ENCODE results near the gene LPP. TPM values are rescaled to one million over a fixed set of nuclear protein-coding genes. Genes with fewer than 3 reads are reported as not detected.

The LPP gene
- total RNA-seq, 2 experiments from 2014 or later = 13.4 to 16.5 TPM

DNA sequence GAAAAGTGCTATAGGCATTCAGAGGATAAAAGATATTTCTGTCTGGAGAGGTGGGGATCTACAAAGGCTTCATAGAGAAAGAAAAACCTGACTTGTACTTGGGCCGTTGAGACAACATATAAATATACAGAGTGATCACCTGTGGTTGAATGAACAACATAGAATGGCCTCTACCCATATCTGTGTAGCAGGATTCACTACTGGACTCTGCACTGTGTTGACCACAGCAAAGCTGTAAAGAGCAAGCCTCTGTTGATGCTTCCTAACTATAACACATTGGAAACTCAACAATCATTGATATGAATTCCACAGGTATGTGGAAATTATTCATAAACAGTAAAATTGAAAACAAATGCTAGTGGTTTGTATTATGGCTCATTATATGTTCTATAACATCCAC lies 19.1 kb upstream of the LPP start:
- ChIA-PET CTCF (no interaction called here), POLR2A (no interaction called here)

DNA sequence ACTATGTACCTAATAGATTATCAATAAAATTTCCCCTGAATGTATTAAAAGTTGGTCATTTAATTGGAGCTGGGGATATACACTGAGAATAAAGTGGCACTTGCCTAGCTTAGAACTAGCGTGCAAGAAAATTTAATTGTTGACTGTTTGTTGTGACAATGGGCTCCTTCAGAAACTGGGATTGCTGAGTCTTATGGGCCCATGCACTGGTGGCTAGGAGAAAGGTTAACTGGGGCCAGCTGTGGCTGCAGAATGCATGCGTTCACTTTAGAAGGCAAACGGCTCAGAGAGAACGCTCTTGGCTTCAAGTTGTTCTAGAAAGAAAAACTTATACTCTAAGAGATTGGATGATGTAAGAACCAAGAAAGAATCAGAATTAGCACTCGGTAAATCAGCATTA lies 18.7 kb upstream of the LPP start:
- ChIA-PET POLR2A (no interaction called here), CTCF (no interaction called here)

- POLR2A ChIA-PET = interaction anchor here (0.6 kb wide), 1 partner anchor 13 kb away, joined by 3 read pairs; no protein-coding TSS in a partner anchor
- CTCF ChIA-PET = no interaction called here
These were observed 16.9 kb upstream of the LPP start for GRCh38 chr3:188137051-188137450.

DNA sequence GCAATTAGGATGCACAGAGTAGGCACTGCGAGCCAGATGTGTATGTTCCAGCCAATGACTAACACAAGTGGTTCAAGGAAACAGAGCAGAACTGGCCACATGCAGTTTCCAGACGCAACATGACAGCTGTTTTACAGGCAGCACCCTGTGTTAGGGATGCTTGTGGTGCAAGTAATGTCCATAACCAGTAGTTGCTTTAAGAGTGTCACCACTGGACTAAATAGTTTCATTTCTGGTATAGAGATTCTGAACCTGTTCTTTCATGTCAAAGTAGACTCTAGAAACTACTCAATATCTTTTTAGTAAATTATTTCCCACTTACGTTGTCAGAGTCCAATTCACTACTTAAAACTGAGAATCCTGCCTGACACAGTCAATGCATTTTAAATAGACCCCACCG lies 14.5 kb upstream of the LPP start:
- POLR2A ChIA-PET = no interaction called here

DNA sequence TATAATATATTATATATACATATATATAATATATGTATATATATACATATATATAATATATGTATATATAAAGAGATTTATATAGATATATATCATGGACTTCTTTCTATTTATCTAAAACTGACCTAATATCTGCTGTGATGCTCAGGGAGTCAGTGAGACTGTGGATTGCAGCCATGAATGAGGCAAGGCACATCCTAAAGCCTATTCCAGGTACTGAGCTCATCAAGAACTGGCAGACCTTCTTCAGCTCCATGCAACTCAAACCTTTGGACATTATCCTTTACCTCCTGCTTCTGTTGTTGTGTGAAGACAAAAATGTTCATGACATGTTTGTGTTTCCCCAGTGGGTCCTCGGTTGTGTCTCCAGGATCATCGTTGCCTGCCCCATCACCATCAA lies 7.7 kb upstream of the LPP start:
- CTCF ChIA-PET = interaction anchor here (0.8 kb wide), 1 partner anchor 8 kb away, joined by 3 read pairs; no protein-coding TSS in a partner anchor

More for the DNA sequence above, 14.5 kb upstream of the LPP start:
- CTCF ChIA-PET = no interaction called here

GRCh38 chr3:188147782-188148181 lies 6.2 kb upstream of the LPP start:
- ChIA-PET POLR2A (no interaction called here), CTCF (no interaction called here)

More for the DNA sequence above, 7.7 kb upstream of the LPP start:
- POLR2A ChIA-PET = no interaction called here

DNA sequence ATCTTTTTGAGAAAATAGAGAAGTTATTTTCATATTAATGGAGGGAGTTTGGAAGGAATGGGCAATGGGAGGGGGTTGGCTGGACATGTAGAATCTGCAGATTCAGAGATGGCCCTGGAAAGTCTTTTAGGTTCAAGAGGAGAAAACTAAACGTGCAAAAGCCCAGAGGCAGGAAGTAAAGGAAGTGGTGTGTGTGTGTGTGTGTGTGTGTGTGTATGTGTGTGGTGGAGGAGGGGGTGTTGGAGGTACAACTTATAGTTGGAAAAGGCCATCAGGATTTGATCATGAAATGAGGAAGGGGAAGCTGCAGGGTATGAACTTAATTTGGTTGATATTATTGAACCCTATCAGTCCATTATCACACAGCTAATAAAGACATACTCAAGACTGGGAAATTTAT lies 5.6 kb upstream of the LPP start:
- POLR2A ChIA-PET = no interaction called here

GRCh38 chr3:188149587-188149986 lies 4.4 kb upstream of the LPP start:
- ChIA-PET POLR2A (no interaction called here), CTCF (interaction anchor here (0.7 kb wide), 1 partner anchor 82 kb away, joined by 3 read pairs; no protein-coding TSS in a partner anchor)

More for the DNA sequence above, 5.6 kb upstream of the LPP start:
- CTCF ChIA-PET = no interaction called here

- CTCF ChIA-PET = no interaction called here
- POLR2A ChIA-PET = interaction anchor here (0.6 kb wide), 1 partner anchor 154 kb away, joined by 3 read pairs; no protein-coding TSS in a partner anchor
These were observed 3.0 kb upstream of the LPP start for GRCh38 chr3:188150982-188151381.

- POLR2A ChIA-PET = no interaction called here
- CTCF ChIA-PET = no interaction called here
These were observed 2.5 kb upstream of the LPP start for GRCh38 chr3:188151438-188151837.

DNA sequence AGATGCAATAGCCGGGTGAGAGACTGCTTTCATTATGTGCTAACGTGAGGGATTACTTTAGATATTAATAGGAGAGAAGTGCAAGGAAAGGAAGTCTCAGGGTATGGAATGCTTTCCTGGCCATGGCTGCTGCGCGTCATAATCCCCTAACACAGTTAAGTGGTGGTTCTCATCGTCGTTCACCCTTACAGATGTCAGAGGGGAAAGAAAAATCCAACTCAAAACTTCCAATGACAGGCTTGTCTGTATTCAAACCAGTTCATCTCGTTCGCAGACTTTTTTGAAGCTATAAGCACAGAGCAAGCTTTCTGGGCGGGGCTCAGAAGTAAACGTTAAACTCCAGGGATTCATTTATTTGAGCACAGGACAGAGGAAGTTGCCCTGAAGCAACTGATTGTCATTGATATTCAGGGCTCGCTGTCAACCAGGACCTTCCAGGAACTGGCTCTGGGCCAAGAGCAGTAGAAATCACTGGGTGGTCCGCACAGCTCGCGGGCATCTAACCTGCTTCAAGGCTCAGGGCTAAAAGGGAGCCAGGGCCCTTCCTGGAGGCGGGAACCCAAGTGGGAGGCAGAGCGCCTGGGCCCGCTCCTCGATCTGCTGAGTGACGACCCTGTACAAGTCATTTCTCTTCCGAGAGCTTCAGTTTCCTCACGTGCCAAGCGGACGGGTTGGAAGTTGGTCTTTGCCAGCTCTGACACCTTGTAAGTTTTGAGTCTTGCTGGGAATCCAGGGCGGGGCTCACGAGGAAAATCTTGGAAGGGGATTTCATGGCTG lies 1.1 kb upstream of the LPP start:
- CTCF ChIA-PET = interaction anchor here (1.0 to 1.1 kb wide), 3 partner anchors 12 to 412 kb away, joined by 3 to 4 read pairs (median 4); no protein-coding TSS in a partner anchor
- POLR2A ChIA-PET = interaction anchor here (0.9 to 2.3 kb wide), 2 partner anchors 407 to 412 kb away, joined by 5 to 9 read pairs; partner anchors contain the start of gene BCL6

GRCh38 chr3:188153437-188154013 lies 432 bp upstream of the LPP start:
- CTCF ChIA-PET = interaction anchor here (1.0 to 1.1 kb wide), 3 partner anchors 13 to 413 kb away, joined by 3 to 4 read pairs (median 4); no protein-coding TSS in a partner anchor

DNA sequence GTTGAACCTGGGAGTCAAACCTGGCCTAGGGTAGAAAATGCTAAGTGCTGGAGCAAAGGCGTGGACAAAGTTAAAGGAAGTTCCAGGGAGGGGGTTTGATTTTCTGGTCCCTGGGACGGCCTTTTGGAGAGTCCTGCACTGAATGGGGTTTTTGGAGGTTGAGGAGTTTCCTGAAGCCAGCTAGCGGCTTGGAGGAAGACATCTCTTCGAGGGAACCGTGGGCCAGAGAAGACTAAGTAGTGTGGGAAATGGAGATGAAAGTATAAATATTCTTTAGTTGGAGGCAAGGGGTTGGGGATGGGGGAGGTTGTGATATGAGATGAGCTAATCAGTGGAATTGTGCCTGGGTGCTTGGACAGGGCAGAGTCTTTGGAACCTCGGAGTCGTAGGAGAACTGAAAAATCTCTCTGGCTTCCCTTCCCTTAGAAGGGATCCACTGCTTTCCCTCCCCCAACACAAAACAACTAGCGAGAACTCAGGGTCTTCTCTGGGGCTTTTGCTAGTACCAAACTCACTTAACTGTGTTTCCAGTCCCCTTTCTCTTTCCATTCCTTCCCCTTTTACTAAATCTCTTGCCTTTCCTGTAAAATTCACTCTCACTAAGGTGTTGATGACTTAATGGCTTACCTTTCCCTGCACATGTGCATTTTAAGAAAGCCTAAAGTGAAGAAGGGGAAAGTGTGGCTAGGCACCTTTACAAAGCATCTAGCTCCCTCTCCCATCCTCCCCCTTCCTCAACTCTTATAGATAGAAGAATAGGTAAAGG lies 1.0 kb downstream of the LPP start:
- CTCF ChIA-PET = interaction anchor here (1.0 to 1.8 kb wide), 4 partner anchors 9 to 416 kb away, joined by 3 to 6 read pairs (median 4); no protein-coding TSS in a partner anchor
- POLR2A ChIA-PET = interaction anchor here (0.7 to 2.3 kb wide), 5 partner anchors 10 to 411 kb away, joined by 3 to 9 read pairs (median 3); partner anchors contain the start of gene BCL6

More at GRCh38 chr3:188153437-188154013, 432 bp upstream of the LPP start:
- POLR2A ChIA-PET = interaction anchor here (0.6 to 2.3 kb wide), 3 partner anchors 88 to 413 kb away, joined by 3 to 9 read pairs (median 5); partner anchors contain the start of gene BCL6

DNA sequence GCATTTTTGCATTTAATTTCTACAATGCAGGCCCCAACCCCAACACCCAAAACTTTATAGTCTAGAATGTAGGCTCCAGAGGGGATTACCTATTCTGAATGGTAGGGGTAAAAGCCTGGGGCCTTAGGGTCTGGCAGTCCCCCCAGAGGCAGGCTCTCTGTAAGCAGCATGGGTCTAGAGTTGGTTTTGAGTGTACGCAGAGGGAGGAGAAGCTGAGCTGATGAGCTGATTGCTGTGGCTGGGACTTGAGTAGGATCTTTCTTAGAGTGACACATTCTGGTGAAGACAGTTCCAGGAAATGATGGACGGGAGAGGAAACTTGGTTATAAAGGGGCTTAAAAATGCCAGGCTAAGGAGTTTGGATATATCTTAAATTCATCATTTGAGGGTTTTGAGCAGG lies 2.1 kb downstream of the LPP start:
- CTCF ChIA-PET = interaction anchor here (1.7 to 1.8 kb wide), 2 partner anchors 8 to 409 kb away, joined by 4 to 6 read pairs; no protein-coding TSS in a partner anchor
- POLR2A ChIA-PET = no interaction called here

DNA sequence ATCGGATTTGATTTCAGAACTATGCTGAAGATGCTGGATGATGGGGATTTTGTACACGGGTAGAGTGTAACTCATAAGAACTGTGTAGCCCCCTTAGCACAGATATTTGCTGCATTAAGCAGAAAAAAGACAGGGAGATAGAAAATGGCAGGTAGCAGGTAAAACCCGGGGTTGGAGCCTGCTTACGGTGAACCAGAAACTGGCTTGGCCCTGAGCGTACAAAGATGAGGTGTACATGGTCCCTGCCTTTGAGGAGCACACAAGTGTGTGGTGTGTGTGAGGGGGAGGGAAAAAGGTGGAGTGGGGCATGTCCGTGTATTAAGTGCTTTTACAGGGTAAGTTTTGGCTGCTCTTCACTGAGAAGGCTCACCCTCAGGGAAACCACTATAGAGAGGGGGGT lies 3.5 kb downstream of the LPP start:
- CTCF ChIA-PET = no interaction called here
- POLR2A ChIA-PET = no interaction called here

DNA sequence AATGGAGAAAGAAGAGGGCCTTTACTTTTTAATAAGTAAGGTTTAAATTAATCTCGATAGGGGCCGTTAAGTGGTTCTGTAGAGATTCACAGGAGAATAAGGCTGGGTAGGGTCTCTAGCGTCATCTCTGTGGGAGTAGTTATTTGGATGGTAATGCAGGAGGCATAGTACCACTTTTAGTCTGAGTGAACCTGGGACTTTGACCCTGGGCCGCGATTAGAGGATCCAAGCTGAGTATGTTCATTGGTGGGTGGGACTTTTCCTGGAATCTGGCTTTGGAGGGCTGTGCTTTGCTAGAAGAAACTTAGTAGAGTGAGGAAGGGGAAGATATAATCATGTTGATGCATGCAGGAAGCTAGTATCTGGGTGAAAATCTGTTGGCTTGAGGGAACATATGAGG lies 4.0 kb downstream of the LPP start:
- CTCF ChIA-PET = no interaction called here
- POLR2A ChIA-PET = no interaction called here

DNA sequence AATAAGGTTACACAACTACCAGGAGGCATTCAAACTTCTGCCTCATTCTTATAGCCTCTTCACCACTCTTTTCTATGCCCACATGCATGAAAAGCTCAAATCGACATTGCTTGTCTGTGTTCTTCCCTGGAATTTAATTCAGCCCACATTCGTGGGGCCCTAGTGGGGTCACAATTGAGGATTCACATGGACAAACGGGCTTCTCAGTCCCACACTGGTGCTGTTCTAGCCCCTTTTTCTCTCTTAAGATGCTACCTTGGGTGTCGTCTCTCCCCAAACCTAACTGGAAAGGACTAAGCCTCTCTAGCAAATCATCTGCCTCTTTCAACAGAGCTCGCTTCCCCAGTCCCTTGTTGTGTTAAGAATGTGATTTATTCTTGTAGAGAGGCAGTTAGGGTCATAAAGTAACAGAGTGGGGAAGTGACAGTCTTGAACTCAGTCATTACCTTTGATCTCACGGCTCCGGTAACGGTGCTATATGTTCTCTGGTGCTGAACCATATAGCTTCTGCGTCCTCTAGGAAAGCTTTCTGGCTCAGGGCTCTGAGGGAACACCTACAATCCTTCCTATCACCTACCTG lies 4.9 kb downstream of the LPP start:
- ChIA-PET POLR2A (no interaction called here), CTCF (no interaction called here)

DNA sequence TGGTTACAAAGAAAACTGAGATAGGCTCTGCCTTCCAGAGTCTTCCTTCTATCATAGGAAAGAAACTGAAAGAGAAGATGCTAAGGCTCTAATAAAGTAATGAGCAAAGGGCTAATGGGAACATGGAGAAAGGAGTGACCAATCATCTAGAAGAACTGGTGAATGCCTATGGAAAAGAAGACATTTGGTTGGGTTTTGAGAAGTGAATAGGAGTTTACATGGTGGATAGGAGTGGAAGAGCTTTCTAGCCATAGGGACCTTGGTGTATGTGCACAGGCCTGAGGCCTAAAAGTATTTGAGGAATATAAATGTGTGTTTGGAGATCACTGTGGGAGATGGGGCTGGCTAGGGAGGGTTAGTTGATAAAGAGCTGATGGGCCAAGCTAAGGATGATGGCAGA lies 6.8 kb downstream of the LPP start:
- ChIA-PET CTCF (interaction anchor here (0.6 to 1.1 kb wide), 3 partner anchors 10 to 796 kb away, joined by 3 read pairs; no protein-coding TSS in a partner anchor), POLR2A (no interaction called here)

- ChIA-PET CTCF (interaction anchor here (1.4 kb wide), 1 partner anchor 9 kb away, joined by 6 read pairs; no protein-coding TSS in a partner anchor), POLR2A (interaction anchor here (1.5 kb wide), 1 partner anchor 9 kb away, joined by 3 read pairs; no protein-coding TSS in a partner anchor)
These were observed 10.3 kb downstream of the LPP start for GRCh38 chr3:188164248-188164687.
